GM19452 (cell line): ENCODE results near the gene SLC2A10.

Experiments used
- ATAC-seq: cut with Tn5 transposase; IDR thresholded peaks from one replicate; pipeline ENCODE4 v1.9.1; 2021; ENCODE audit not compliant: unreplicated experiment

SLC2A10 gene

DNA sequence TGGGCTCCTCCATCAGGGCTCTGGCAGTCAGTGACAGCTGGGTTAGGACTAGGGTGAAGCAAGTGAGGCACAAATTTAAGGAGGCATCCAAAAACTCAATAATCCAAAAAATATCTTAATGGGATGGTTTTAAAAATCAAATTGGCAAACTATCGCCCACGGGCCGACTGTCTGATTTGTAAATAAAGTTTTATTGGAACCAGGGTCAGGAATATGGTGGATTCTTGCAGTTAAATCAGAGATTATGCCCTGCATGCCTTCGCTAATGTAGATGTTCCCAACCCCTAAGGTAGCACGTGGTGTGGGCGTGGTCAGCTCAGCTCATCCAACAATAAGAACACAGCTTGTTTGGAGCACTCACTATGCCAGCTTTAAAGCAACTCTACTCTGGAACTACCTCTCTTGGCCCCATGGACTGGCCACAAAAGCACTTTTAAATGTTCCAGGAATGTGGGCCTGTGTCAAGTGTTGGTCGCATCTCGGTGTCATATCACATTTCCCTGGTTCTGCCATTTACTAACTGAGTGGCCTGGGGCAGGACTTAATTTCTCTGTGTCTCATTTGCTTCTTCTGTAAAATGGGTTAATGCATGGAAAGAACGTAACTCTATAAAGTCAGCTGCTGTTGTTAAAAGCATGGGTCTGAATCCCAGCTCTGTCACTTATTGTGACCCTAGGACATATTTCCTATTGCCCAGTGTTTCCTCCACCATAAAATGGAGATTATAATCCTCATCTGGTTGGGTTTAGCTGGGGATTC is 27.2 kb upstream of the SLC2A10 start:
- no peak for ATAC-seq

- ATAC-seq: no peak
Observed at GRCh38 chr20:46683011-46683667, 26.3 kb upstream of the SLC2A10 start.

- no peak for ATAC-seq
Observed at GRCh38 chr20:46683668-46683938, 25.8 kb upstream of the SLC2A10 start.

- no peak for ATAC-seq
Observed at GRCh38 chr20:46683939-46684750, 25.3 kb upstream of the SLC2A10 start.

DNA sequence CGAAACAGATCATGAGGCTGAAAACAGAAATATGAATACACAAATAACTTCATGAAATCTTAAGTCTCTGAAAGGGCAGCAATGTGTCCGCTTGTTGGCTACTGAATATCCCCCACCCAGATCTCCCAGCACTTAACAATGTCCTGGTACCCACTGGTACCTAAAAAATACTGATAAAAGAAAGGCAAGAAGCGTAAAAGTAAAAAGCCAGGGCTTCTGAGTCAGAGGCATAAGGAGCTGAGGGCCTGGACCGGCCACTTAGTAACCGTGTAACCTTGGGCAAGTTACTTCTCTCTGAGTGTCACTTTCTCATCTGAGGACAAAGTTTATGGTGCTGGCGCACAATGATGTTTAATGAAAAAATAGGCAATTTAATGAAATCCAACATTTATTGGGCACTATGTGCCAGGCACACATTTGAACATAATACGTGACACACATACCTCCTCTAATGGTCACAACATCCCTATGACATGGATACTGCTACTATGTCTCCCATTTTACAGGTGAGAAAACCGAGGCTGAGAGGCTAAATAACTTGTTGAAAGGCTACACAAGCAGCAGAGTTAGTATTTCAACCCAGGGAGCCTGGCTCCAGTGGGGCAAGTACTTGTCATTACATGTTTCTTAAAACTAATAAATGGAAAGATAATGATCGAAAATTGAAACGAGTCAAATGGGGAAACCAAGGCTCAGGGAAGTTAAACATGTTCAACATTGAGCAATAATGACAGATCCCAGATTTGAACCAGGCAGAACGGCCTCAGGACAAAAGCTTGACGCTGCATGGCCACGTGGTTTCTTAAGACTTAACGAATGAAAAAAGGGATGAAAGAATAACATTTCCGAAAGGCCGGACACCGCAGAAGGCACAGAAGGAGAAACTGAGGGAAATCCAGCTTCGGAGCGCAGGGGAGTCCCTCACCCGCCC is 21.0 kb upstream of the SLC2A10 start:
- no peak for ATAC-seq

DNA sequence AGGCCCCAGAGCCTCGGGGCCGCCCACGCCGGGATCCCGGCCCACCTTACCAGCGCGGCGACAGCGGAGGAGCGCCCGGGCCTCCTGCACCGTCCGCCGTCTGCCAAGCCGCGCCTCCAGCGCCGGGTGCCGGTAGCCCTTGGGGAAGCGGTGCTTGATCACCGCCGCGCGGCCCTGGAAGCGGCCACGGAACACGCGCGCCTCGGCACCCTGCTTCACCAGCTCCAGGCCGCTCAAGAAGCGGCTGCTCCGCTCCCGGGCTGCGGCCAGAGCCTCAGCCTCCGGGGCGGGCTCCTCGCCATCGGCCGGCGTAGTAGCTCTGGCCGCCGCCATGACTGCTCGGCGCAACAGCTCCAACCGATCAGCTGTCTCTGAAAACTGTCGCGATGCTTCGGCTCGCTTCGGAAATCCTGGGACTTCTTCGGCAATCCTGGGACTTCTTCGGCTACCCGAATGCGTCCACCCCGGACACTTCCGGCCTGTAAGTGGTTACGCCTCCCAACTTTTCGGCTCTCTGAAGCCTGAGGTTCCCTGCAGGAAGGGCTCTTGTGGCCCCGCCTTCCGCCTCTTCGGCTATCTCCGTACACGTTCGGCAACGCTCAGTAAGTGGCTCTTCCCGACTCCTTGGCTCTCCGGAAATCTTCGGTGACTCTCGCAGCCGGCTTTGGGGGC is 20.2 kb upstream of the SLC2A10 start, which contains the start of gene TP53RK:
Gene TP53RK, minus strand, starts transcription at position 363 of the 672 bp plus-strand sequence. Its CDS starts 30 bp downstream, at position 333.
- peak; percentile 94 for ATAC-seq

GRCh38 chr20:46689754-46690085 is 19.7 kb upstream of the SLC2A10 start:
- ATAC-seq: no peak

DNA sequence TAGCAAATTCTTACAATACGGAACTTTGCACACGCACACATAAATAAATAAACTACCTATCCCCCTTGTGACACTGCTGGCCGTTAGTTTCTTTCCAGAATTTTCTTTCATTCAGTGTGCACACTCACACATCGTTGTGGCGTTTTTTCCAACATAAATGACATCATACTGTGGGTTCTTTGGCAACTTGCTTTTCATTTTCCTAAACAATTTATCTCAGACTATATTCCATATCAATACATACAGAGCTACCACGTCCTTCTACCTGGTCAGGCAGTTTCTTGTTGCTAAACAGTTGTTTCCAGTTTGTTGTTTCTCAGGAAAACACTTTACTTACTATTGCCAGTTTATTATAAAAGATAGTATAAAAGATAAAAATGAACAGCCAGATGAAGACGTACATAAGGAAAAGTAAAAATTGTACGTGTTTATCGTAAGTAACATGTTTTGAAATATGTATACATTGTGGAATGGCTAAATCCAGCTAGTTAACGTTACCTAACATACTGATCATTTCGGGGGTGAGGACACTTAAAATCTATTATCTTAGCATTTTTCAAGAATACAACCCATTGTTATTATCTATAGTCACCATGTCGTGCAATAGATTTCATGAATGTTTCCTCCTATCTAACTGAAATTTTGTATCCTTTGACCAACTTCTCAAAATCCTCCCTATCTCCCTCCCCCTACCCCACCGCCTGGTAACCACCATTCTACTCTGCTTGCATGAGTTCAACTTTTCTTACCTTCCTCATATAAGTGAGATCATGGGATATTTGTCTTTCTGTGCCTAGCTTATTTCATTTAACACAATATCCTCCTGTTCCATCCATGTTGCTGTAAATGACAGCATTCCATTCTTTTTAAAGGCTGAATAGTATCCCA is 19.0 kb upstream of the SLC2A10 start:
- ATAC-seq: no peak

GRCh38 chr20:46691196-46691595 is 18.3 kb upstream of the SLC2A10 start:
- ATAC-seq: no peak

DNA sequence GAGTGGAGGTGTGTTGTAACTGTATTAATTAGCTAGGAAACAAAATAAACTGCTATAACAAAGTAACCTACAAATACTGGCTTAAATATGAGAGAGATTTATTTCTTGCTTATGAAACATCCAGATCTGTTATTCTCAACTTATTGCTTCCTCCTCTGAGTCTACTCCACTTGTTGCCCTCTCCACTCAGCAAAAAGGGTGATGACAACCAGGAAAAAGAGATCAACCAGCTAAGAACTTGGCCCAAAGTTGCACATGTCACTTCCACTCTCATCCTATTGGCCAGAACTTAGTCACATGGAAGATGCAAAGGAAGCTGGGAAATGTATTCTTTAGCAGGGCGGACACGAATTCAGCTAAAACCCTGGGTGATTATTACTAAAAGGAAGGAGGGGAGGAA is 15.0 kb upstream of the SLC2A10 start:
- no peak for ATAC-seq

DNA sequence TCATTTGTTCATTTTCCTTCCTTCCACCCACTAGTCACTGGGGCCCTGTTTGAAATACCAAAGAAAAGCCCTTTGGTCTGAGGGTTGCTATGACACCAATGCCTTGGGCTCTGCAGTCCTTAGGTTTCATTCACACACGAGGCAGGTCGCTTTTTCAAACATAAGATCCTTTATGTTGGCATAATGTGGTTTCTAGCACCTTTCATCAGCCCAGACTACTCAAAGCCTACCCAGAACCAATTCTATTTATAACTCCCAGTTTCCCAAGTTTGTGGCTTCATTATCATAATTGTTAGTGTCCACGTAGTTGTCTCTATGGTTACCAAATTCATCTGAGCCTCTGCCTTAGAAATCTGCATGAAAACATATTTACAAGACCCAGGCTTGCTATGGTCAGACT is 13.6 kb upstream of the SLC2A10 start:
- no peak for ATAC-seq

DNA sequence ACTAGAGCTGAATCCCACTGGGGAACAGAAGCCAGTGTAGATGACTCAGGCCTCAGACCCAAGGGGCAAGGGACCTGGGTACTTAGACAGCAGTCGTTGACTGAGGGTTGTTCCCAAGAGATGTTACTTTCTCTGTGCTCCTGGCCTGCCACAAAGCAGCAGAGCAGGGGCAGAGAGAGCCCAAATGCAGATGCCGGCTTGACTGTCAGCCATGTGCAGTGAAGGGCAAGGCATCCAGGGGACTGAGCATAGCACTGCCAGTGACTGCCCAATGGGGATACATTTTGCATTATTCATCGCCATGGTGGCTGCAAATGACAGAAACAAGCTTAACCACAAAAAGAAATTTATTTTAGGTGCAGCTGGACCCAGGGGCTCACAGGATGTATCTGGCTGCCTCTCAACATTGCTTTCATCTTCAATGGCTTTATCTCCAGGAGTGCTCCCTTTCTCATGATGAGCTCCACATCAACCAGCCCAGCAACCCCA is 12.6 kb upstream of the SLC2A10 start:
- ATAC-seq: no peak

GRCh38 chr20:46698788-46699187 is 10.7 kb upstream of the SLC2A10 start:
- ATAC-seq: no peak

- ATAC-seq: no peak
Observed at GRCh38 chr20:46699651-46700359, 9.6 kb upstream of the SLC2A10 start.

- no peak for ATAC-seq
Observed at GRCh38 chr20:46700481-46700880, 9.0 kb upstream of the SLC2A10 start.

GRCh38 chr20:46701057-46701456 is 8.4 kb upstream of the SLC2A10 start:
- ATAC-seq: no peak

DNA sequence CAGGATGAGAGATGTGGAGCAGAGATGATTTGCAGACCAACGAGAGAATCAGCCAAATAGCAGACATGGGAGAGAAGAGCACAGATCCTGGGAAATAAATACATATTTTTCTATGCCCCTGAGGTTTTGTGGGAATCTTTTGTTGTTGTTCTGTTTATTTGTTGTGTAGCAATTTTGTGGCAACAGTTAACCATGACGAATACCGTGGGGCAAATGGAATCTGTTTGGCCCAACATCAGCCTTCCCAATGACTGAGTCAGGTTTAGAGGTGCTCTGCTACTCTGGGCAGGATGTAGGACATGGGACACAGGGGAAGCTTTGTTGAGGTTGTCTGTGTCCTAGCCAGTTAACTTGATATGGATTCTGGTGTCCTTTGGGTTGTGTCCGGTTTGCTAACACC is 7.9 kb upstream of the SLC2A10 start:
- no peak for ATAC-seq

GRCh38 chr20:46701986-46702385 is 7.5 kb upstream of the SLC2A10 start:
- no peak for ATAC-seq
